A549 (cell line): Measurements from ENCODE around the gene GPR78. TPM values are rescaled to one million over a fixed set of nuclear protein-coding genes. Genes with fewer than 3 reads are reported as not detected.

Experiments
- ATAC-seq, 2 experiments: fragments of 200-7000 bp in 1 of 2; fragments of >200 bp in 1 of 2; cut with Nextera tagmentation in 1 of 2; cut with Tn5 transposase in 1 of 2; 3 replicates each; pipeline versions ENCODE4 v1.8.0 to v1.9.1; 2018 to 2020; ENCODE audit warnings: mild to moderate bottlenecking in 1 of 2, moderate library complexity in 1 of 2
- CTCF ChIA-PET: fragments of 300-600 bp; sonication (Branson Sonifier 250); formaldehyde crosslinking; extraction: SDS; loops from one replicate; lab custom pipeline; 2021; ENCODE audit warnings: antibody characterized with exemption, inconsistent platforms; lab: Yijun Ruan, JAX
- POLR2A ChIA-PET: fragments of 350-600 bp; formaldehyde crosslinking; extraction: SDS; loops from one replicate; lab custom pipeline; 2021; ENCODE audit warnings: antibody characterized with exemption, inconsistent platforms; lab: Yijun Ruan, JAX
- DNase-seq, 2 experiments: peaks; one replicate each; pipeline versions ENCODE4 v3.0.0 to v3.0.0-alpha.2; 2011 to 2016; ENCODE audit warnings: low read depth in 1 of 2, low spot score in 1 of 2
- FAIRE-seq: peaks from 2 replicates; lab custom pipeline; 2011; peaks lifted over from hg19 to GRCh38; lab: Jason Lieb, UNC
- H3K27ac ChIP-seq, 2 experiments: fragments of >200 bp; sonication (Bioruptor Twin); formaldehyde crosslinking; 3 replicates each; pipeline ENCODE4 v1.5.1; 2016 to 2017
- H3K4me1 ChIP-seq: fragments of >200 bp; sonication (Bioruptor Twin); formaldehyde crosslinking; 3 replicates; pipeline ENCODE4 v1.6.1; 2016
- H3K4me2 ChIP-seq: fragments of >200 bp; sonication (Bioruptor Twin); formaldehyde crosslinking; 3 replicates; pipeline ENCODE4 v1.6.1; 2016
- H3K4me3 ChIP-seq: fragments of >200 bp; sonication (Bioruptor Twin); formaldehyde crosslinking; 3 replicates; pipeline ENCODE4 v1.5.1; 2016
- H3K9me3 ChIP-seq: fragments of >200 bp; sonication (Bioruptor Twin); formaldehyde crosslinking; 3 replicates; pipeline ENCODE4 v1.6.1; 2016
- CBX2 ChIP-seq: fragments of 200-600 bp; sonication (generic); IDR thresholded peaks from 2 replicates; pipeline ENCODE4 v1.6.1; 2016; ENCODE audit warnings: low read depth, mild to moderate bottlenecking, borderline replicate concordance
- CHD4 ChIP-seq: fragments of 200-600 bp; sonication (generic); IDR thresholded peaks from 2 replicates; pipeline ENCODE4 v1.6.1; 2016; ENCODE audit warnings: antibody characterized with exemption, mild to moderate bottlenecking, borderline replicate concordance
- EHF ChIP-seq: fragments of 250-450 bp; sonication (Bioruptor Pico); IDR thresholded peaks from 2 replicates; pipeline ENCODE4 v1.5.0; 2020; ENCODE audit warnings: mild to moderate bottlenecking
- HDAC2 ChIP-seq: fragments of 200-600 bp; sonication (generic); IDR thresholded peaks from 2 replicates; pipeline ENCODE4 v1.6.1; 2016
- HOXB5 ChIP-seq: fragments of 250-450 bp; sonication (Bioruptor Pico); IDR thresholded peaks from 2 replicates; pipeline ENCODE4 v1.5.0; 2020; ENCODE audit warnings: mild to moderate bottlenecking, moderate library complexity
- KDM5A ChIP-seq: fragments of 200-600 bp; sonication (generic); IDR thresholded peaks from 2 replicates; pipeline ENCODE4 v1.6.1; 2016; ENCODE audit warnings: antibody characterized with exemption, mild to moderate bottlenecking
- MAFK ChIP-seq: fragments of 450-650 bp; IDR thresholded peaks from 2 replicates; pipeline ENCODE4 v1.6.1; 2014; ENCODE audit not compliant: partially characterized antibody
- RAD21 ChIP-seq, 2 experiments: fragments of >200 bp in 1 of 2; sonication (Bioruptor Twin) in 1 of 2; formaldehyde crosslinking in 1 of 2; IDR thresholded peaks in 1 of 2; conservative IDR thresholded peaks in 1 of 2; 2 replicates in 1 of 2; 3 replicates in 1 of 2; pipeline ENCODE4 v1.6.1; 2012 to 2018; ENCODE audit warnings: inconsistent platforms in 1 of 2
- RARB ChIP-seq: fragments of 250-450 bp; sonication (Bioruptor Pico); IDR thresholded peaks from 2 replicates; pipeline ENCODE4 v1.8.0; 2021; ENCODE audit warnings: mild to moderate bottlenecking, moderate library complexity
- RCOR1 ChIP-seq: fragments of 150-350 bp; IDR thresholded peaks from 2 replicates; pipeline ENCODE4 v1.6.1; 2014; ENCODE audit warnings: antibody characterized with exemption, low read length, low read depth
- SREBF2 ChIP-seq: fragments of 450-650 bp; IDR thresholded peaks from 2 replicates; pipeline ENCODE4 v1.6.1; 2014; ENCODE audit warnings: mild to moderate bottlenecking, moderate library complexity
- ZC3H11A ChIP-seq: fragments of 450-650 bp; IDR thresholded peaks from 2 replicates; pipeline ENCODE4 v1.6.1; 2014; ENCODE audit warnings: antibody characterized with exemption, mild to moderate bottlenecking
- ZNF302 ChIP-seq: fragments of 250-450 bp; sonication (Bioruptor Pico); IDR thresholded peaks from 2 replicates; pipeline ENCODE4 v1.9.0; 2021; ENCODE audit warnings: inconsistent platforms, mild to moderate bottlenecking, moderate library complexity
- WGBS: methylation state at CpG from one replicate; pipeline ENCODE4 v1.1.6; 2017; ENCODE audit errors: missing lambda C conversion rate; 5-methylcytosine and 5-hydroxymethylcytosine counted together
- polyA plus RNA-seq, 4 experiments: library from polyadenylated mRNA; depleted of rRNA in 3 of 4; stranded (reverse); fragments of >200 nt; fragmentation: RNase III in 1 of 4; extraction: RNeasy Plus Mini Kit Qiagen cat#74134 plus additional on column Dnase treatment in 1 of 4; gene quantifications; 2 replicates in 3 of 4; 3 replicates in 1 of 4; pipeline ENCODE4 v1.2.3, GENCODE V29; 2011 to 2017
- TF ChIP-seq, protein P1 (sequence below): fragments of 150-350 bp; IDR thresholded peaks from 2 replicates; pipeline ENCODE4 v1.6.1; 2014; ENCODE audit warnings: low read depth, mild to moderate bottlenecking, low read length
- TF ChIP-seq, protein P2 (sequence below): fragments of 250-450 bp; sonication (Bioruptor Pico); IDR thresholded peaks from 2 replicates; pipeline ENCODE4 v1.5.0; 2021; ENCODE audit warnings: mild to moderate bottlenecking, moderate library complexity, borderline replicate concordance
- TF ChIP-seq, protein P3 (sequence below): fragments of >200 bp; sonication (Bioruptor Twin); formaldehyde crosslinking; IDR thresholded peaks from 3 replicates; pipeline ENCODE4 v1.5.1; 2016
- TF ChIP-seq, protein P4 (sequence below): IDR thresholded peaks from 2 replicates; pipeline ENCODE4 v1.6.1; 2012; ENCODE audit warnings: low read depth, borderline replicate concordance

GPR78 gene
- polyA plus RNA-seq, 2 of the 4 experiments (the other 2 are of a cell fraction), result 0.09 TPM; not detected in 1

DNA sequence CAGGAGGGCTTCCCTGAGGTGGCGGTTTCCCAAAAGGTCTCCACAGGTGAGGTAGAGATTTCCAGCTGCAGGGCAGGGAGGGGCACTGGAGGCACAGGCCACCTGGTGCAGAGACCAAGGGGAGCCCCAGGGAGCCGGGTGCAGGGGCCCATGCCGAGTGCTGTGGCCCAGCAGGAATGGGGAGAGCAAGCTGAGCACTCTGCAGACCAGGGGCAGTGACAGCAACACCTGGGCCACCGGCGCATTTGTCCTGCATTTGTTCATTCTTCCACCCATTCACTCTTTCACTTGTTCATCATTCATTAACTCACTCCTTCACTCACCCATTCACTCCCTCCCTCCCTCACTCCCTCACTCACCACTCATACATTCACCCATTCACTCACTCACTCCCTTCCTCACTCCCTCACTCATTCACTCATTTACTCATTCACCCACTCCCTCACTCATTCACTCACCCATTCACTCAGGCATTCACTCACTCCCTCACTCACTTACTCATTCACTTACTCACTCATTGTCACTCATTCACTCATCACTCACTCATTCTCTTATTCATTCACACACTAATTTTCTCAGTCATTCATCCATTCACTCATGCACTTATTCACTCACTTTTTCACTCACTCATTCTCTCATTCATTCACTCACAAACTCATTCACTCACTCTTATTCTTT, 28.7 kb downstream of the GPR78 start:
- no peaks in the 10 kb centered on the region for H3K9me3 ChIP-seq
- TF ChIP-seq KDM5A (no peak), HDAC2 (no peak), CBX2 (no peak), MAFK (no peak), EHF (CRISPR knock-in tag) (no peak), ZNF302 (CRISPR knock-in tag) (no peak), HOXB5 (CRISPR knock-in tag) (no peak), RCOR1 (no peak)
- TF ChIP-seq, protein P1, sequence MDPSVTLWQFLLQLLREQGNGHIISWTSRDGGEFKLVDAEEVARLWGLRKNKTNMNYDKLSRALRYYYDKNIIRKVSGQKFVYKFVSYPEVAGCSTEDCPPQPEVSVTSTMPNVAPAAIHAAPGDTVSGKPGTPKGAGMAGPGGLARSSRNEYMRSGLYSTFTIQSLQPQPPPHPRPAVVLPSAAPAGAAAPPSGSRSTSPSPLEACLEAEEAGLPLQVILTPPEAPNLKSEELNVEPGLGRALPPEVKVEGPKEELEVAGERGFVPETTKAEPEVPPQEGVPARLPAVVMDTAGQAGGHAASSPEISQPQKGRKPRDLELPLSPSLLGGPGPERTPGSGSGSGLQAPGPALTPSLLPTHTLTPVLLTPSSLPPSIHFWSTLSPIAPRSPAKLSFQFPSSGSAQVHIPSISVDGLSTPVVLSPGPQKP, result no peak
- no peaks in the 10 kb centered on the region for H3K4me1 ChIP-seq
- DNase-seq (no peak), ATAC-seq (no peak), FAIRE-seq (no peak)
- H3K27ac ChIP-seq, result no peak overlapping the region
- H3K4me2 ChIP-seq, result no peak overlapping the region
- WGBS, result 7% methylated on average over 5 of the region's 5 CpGs
- ChIA-PET CTCF (interaction anchor here (0.7 to 4.0 kb wide), 5 partner anchors 8 to 311 kb away, joined by 3 to 52 read pairs (median 12); no protein-coding TSS in a partner anchor), POLR2A (interaction anchor here (0.6 kb wide), 1 partner anchor 72 kb away, joined by 3 read pairs; no protein-coding TSS in a partner anchor)
- H3K4me3 ChIP-seq, result no peak overlapping the region

DNA sequence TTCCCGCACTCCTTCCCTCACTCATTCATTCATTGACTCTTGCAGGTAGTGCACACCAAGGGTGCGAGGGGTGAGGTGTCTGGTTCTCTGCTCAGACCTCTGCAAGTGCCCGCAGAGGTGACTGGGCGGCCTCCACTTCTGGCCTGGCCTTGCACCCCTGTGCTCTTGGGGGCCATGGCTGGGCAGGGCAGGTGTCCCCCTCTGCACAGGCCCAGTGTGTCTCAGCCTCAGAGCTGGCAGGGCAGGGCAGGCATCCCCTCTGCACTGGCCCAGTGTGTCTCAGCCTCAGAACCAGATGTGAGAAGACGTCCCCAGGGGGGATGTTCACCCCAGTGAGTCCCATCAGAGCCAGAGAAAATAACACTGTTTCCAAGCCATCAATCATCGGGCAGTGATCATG, 29.2 kb downstream of the GPR78 start:
- no peak for FAIRE-seq
- CTCF ChIA-PET, result no interaction called here
- Histone ChIP-seq H3K27ac (no peak overlapping the region), H3K4me3 (no peak overlapping the region), H3K9me3 (no peaks in the 10 kb centered on the region), H3K4me2 (no peak overlapping the region), H3K4me1 (no peaks in the 10 kb centered on the region)
- DNase-seq, result no peak
- no peak for ATAC-seq
- 54% methylated on average over 2 of the region's 6 CpGs for WGBS
- POLR2A ChIA-PET, result no interaction called here
- TF ChIP-seq RAD21 (conservative IDR thresholded peaks at IDR 0.05 in 1 of 2, IDR thresholded peaks at IDR 0.05 in 1 of 2), result no peak

DNA sequence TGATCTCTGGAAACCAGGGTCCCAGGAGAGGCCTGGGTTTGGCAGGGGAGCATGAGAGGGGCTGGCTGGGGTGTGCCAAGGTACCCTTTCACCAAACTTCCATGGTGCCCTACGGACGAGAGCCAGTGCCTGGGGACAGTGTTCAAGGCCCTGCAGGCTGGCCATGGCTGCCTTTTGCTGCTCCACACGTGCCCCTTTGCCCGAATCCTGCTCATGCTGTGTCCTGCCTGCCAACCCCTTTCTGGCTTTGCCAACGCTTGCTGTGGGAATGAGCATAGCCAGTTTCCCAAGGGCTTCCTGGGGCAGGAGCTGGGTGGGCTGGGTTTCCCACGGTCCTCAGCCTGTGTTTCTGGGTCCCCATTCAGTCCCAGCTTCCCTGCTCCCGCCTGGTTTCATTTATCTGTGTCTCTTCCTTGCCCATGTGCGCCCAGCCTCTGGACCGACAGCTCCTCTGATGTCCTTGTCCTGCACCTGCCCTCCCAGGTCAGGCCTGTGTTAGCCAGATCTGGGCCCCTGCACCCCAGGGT, 29.7 kb downstream of the GPR78 start:
- CTCF ChIA-PET, result interaction anchor here (1.2 to 1.5 kb wide), 2 partner anchors 141 to 310 kb away, joined by 3 to 4 read pairs; no protein-coding TSS in a partner anchor
- ATAC-seq (no peak), FAIRE-seq (no peak), DNase-seq (no peak)
- Histone ChIP-seq H3K4me2 (no peak overlapping the region), H3K9me3 (no peaks in the 10 kb centered on the region), H3K27ac (no peak overlapping the region), H3K4me3 (no peak overlapping the region), H3K4me1 (no peaks in the 10 kb centered on the region)
- POLR2A ChIA-PET, result no interaction called here
- WGBS, result 47% methylated on average over 7 of the region's 9 CpGs
- TF ChIP-seq CHD4, result no peak
- TF ChIP-seq ZNF302 (CRISPR knock-in tag), result no peak
- no peak for TF ChIP-seq RCOR1
- TF ChIP-seq, protein P1, result no peak
- TF ChIP-seq, protein P2, sequence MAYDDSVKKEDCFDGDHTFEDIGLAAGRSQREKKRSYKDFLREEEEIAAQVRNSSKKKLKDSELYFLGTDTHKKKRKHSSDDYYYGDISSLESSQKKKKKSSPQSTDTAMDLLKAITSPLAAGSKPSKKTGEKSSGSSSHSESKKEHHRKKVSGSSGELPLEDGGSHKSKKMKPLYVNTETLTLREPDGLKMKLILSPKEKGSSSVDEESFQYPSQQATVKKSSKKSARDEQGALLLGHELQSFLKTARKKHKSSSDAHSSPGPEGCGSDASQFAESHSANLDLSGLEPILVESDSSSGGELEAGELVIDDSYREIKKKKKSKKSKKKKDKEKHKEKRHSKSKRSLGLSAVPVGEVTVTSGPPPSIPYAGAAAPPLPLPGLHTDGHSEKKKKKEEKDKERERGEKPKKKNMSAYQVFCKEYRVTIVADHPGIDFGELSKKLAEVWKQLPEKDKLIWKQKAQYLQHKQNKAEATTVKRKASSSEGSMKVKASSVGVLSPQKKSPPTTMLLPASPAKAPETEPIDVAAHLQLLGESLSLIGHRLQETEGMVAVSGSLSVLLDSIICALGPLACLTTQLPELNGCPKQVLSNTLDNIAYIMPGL, result no peak
- TF ChIP-seq HDAC2, result no peak
- TF ChIP-seq SREBF2, result no peak
- no peak for TF ChIP-seq ZC3H11A
- no peak for TF ChIP-seq EHF (CRISPR knock-in tag)
- no peak for TF ChIP-seq RARB
- TF ChIP-seq, protein P3, sequence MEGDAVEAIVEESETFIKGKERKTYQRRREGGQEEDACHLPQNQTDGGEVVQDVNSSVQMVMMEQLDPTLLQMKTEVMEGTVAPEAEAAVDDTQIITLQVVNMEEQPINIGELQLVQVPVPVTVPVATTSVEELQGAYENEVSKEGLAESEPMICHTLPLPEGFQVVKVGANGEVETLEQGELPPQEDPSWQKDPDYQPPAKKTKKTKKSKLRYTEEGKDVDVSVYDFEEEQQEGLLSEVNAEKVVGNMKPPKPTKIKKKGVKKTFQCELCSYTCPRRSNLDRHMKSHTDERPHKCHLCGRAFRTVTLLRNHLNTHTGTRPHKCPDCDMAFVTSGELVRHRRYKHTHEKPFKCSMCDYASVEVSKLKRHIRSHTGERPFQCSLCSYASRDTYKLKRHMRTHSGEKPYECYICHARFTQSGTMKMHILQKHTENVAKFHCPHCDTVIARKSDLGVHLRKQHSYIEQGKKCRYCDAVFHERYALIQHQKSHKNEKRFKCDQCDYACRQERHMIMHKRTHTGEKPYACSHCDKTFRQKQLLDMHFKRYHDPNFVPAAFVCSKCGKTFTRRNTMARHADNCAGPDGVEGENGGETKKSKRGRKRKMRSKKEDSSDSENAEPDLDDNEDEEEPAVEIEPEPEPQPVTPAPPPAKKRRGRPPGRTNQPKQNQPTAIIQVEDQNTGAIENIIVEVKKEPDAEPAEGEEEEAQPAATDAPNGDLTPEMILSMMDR, result no peak
- TF ChIP-seq, protein P4, sequence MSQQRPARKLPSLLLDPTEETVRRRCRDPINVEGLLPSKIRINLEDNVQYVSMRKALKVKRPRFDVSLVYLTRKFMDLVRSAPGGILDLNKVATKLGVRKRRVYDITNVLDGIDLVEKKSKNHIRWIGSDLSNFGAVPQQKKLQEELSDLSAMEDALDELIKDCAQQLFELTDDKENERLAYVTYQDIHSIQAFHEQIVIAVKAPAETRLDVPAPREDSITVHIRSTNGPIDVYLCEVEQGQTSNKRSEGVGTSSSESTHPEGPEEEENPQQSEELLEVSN, result no peak
